ENCODE measurements around the gene PRXL2B. TPM values are rescaled to one million over a fixed set of nuclear protein-coding genes. Genes with fewer than 3 reads are reported as not detected.
"Not testable (repeated sequence)": the region's sequence is repeated elsewhere in the genome, so short reads cannot be mapped to it uniquely, and the experiment has no call there.

Gene PRXL2B
- total RNA-seq, 1 donor from 2014 or later, result 15.3 TPM

GRCh38 chr1:2550309-2550861 lies 36.2 kb upstream of the PRXL2B start:
- DNase-seq (ENCODE audit: low read depth), result not testable (repeated sequence)

- DNase-seq (ENCODE audit: low read depth), result not testable (repeated sequence)
These were observed 35.0 kb upstream of the PRXL2B start for GRCh38 chr1:2551544-2551943.

- no peak for DNase-seq (ENCODE audit: low read depth)
These were observed 34.4 kb upstream of the PRXL2B start for GRCh38 chr1:2552189-2552588.

- DNase-seq (ENCODE audit: low read depth), result not testable (repeated sequence)
These were observed 33.5 kb upstream of the PRXL2B start for GRCh38 chr1:2553076-2553475.

- no peak for DNase-seq (ENCODE audit: low read depth)
These were observed 32.5 kb upstream of the PRXL2B start for GRCh38 chr1:2553871-2554620.

- DNase-seq (ENCODE audit: low read depth), result no peak
These were observed 31.8 kb upstream of the PRXL2B start for GRCh38 chr1:2554621-2555387.

GRCh38 chr1:2555634-2556276 lies 30.8 kb upstream of the PRXL2B start:
- DNase-seq (ENCODE audit: low read depth), result peak; percentile 12

GRCh38 chr1:2556277-2556677 lies 30.3 kb upstream of the PRXL2B start, which contains the start of gene TNFRSF14:
Gene TNFRSF14, plus strand, starts transcription at chr1:2556371. Its CDS starts 294 bp downstream, at chr1:2556665.
- peak; percentile 38 for DNase-seq (ENCODE audit: low read depth)

- no peak for DNase-seq (ENCODE audit: low read depth)
These were observed 29.7 kb upstream of the PRXL2B start for GRCh38 chr1:2556678-2557481.

- no peak for DNase-seq (ENCODE audit: low read depth)
These were observed 28.8 kb upstream of the PRXL2B start for GRCh38 chr1:2557482-2558400.

GRCh38 chr1:2558420-2558819 lies 28.2 kb upstream of the PRXL2B start:
- DNase-seq (ENCODE audit: low read depth), result no peak

GRCh38 chr1:2558861-2559260 lies 27.7 kb upstream of the PRXL2B start:
- DNase-seq (ENCODE audit: low read depth), result no peak

- no peak for DNase-seq (ENCODE audit: low read depth)
These were observed 26.9 kb upstream of the PRXL2B start for GRCh38 chr1:2559509-2560298.

- no peak for DNase-seq (ENCODE audit: low read depth)
These were observed 26.1 kb upstream of the PRXL2B start for GRCh38 chr1:2560299-2561073.

- DNase-seq (ENCODE audit: low read depth), result no peak
These were observed 25.1 kb upstream of the PRXL2B start for GRCh38 chr1:2561446-2561845.

GRCh38 chr1:2561898-2562895 lies 24.4 kb upstream of the PRXL2B start:
- no peak for DNase-seq (ENCODE audit: low read depth)

GRCh38 chr1:2563205-2563604 lies 23.4 kb upstream of the PRXL2B start:
- DNase-seq (ENCODE audit: low read depth), result no peak
